SU-DHL-6 (cell line): Measurements from ENCODE around the gene CYB561D1.
"Not testable (repeated sequence)": the region's sequence is repeated elsewhere in the genome, so short reads cannot be mapped to it uniquely, and the experiment has no call there.

ENCODE experiments used
- CTCF ChIP-seq: fragments of 200-600 bp; sonication (generic); IDR thresholded peaks from one replicate; pipeline ENCODE4 v1.5.1; 2017; ENCODE audit warnings: antibody characterized with exemption, mild to moderate bottlenecking, low read length, moderate library complexity; ENCODE audit not compliant: insufficient read depth, poor library complexity, severe bottlenecking
- EZH2phosphoT487 ChIP-seq: fragments of 200-600 bp; sonication (generic), shearing (Covaris generic); conservative IDR thresholded peaks from 2 replicates; pipeline ENCODE4 v1.6.1; 2018; ENCODE audit warnings: mild to moderate bottlenecking, antibody characterized with exemption, low read length, moderate library complexity, mixed read lengths

DNA sequence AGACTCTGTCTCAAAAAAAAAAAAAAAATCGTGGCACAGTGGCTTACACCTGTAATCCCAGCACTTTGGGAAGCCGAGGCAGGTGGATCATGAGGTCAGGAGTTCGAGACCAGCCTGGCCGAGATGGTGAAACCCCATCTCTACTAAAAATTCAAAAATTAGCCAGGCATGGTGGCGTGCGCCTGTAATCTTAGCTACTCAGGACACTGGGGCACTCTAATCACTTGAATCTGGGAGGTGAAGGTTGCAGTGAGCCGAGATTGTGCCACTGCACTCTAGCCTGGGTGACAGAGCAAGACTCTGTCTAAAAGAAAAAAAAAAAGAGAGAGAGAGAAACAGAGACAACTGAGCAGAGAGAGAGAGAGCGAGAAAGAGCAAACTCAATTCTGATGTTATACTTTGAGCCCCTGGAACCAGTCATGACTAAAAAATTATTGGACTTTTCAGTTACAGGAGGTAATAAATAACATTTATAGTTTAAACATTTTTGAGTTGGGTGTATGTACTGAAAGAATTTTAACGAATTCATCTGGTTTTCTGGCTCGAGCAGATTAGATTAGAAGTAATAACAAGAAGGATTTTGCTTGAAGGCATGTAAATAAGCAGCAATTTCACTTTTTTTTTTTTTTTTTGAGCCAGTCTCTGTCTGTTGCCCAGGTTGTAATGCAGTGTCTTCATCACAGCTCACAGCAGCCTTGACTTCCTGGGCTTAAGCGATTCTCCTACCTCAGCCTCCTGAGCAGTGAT, 47.8 kb upstream of the CYB561D1 start:
- TF ChIP-seq CTCF, EZH2phosphoT487: not testable (repeated sequence)
